Chondrocyte (in vitro differentiated cells): ENCODE results near the gene KIRREL3. TPM values are rescaled to one million over a fixed set of nuclear protein-coding genes. Genes with fewer than 3 reads are reported as not detected.

Experiments
- DNase-seq: peaks from one replicate; pipeline ENCODE4 v3.0.0; 2021; ENCODE audit warnings: mixed read lengths, low spot score
- H3K27ac Mint-ChIP-seq: one replicate; pipeline ENCODE4 v1.8.0; 2021; ENCODE audit warnings: mild to moderate bottlenecking, moderate library complexity, mixed read lengths; ENCODE audit not compliant: unreplicated experiment
- H3K27me3 Mint-ChIP-seq: 2 replicates; pipeline ENCODE4 v1.8.0; 2021; ENCODE audit warnings: low read depth, mixed read lengths
- H3K36me3 Mint-ChIP-seq: 2 replicates; pipeline ENCODE4 v1.8.0; 2021; ENCODE audit warnings: low read depth, mixed read lengths
- H3K4me1 Mint-ChIP-seq: 2 replicates; pipeline ENCODE4 v1.8.0; 2021; ENCODE audit warnings: low read depth, mild to moderate bottlenecking, mixed read lengths
- H3K4me3 Mint-ChIP-seq: one replicate; pipeline ENCODE4 v1.8.0; 2021; ENCODE audit warnings: mild to moderate bottlenecking, moderate library complexity, mixed read lengths; ENCODE audit not compliant: unreplicated experiment
- H3K9me3 Mint-ChIP-seq: 2 replicates; pipeline ENCODE4 v1.8.0; 2021; ENCODE audit warnings: low read depth, mixed read lengths
- CTCF ChIP-seq: fragments of 200-600 bp; sonication (generic); IDR thresholded peaks from 2 replicates; pipeline ENCODE4 v1.5.0; 2021; ENCODE audit warnings: antibody characterized with exemption, mild to moderate bottlenecking, moderate library complexity
- total RNA-seq: library from RNA; stranded (reverse); gene quantifications from 3 replicates; pipeline ENCODE4 v1.2.1, GENCODE V29; 2021

Gene KIRREL3
- total RNA-seq, 1 donor from 2014 or later, result 1.2 TPM

GRCh38 chr11:126588630-126589491 lies 411.7 kb downstream of the KIRREL3 start:
- Mint-ChIP-seq H3K4me3 (no peak overlapping the region), H3K9me3 (no peaks in the 10 kb centered on the region), H3K27me3 (no peaks in the 10 kb centered on the region), H3K4me1 (peaks cover 9% of the 10 kb centered on the region), H3K36me3 (no peaks in the 10 kb centered on the region), H3K27ac (no peak overlapping the region)
- DNase-seq, result no peak
- TF ChIP-seq CTCF, result no peak

- no peaks in the 10 kb centered on the region for H3K27me3 Mint-ChIP-seq
- H3K27ac Mint-ChIP-seq, result no peak overlapping the region
- H3K4me1 Mint-ChIP-seq, result peaks cover 5% of the 10 kb centered on the region
- no peak overlapping the region for H3K4me3 Mint-ChIP-seq
- no peaks in the 10 kb centered on the region for H3K36me3 Mint-ChIP-seq
- H3K9me3 Mint-ChIP-seq, result no peaks in the 10 kb centered on the region
- TF ChIP-seq CTCF, result no peak
- no peak for DNase-seq
Measured at GRCh38 chr11:126587541-126587940, 413.0 kb downstream of the KIRREL3 start.

- no peaks in the 10 kb centered on the region for H3K9me3 Mint-ChIP-seq
- H3K27ac Mint-ChIP-seq, result no peak overlapping the region
- H3K36me3 Mint-ChIP-seq, result no peaks in the 10 kb centered on the region
- H3K4me3 Mint-ChIP-seq, result no peak overlapping the region
- H3K4me1 Mint-ChIP-seq, result peaks cover 2% of the 10 kb centered on the region
- no peak for TF ChIP-seq CTCF
- no peak for DNase-seq
- no peaks in the 10 kb centered on the region for H3K27me3 Mint-ChIP-seq
Measured at GRCh38 chr11:126585774-126586491, 414.6 kb downstream of the KIRREL3 start.

GRCh38 chr11:126585388-126585773 lies 415.2 kb downstream of the KIRREL3 start:
- Mint-ChIP-seq H3K27me3 (no peaks in the 10 kb centered on the region), H3K27ac (no peak overlapping the region), H3K4me1 (peaks cover 2% of the 10 kb centered on the region), H3K9me3 (no peaks in the 10 kb centered on the region), H3K36me3 (no peaks in the 10 kb centered on the region), H3K4me3 (no peak overlapping the region)
- DNase-seq, result no peak
- no peak for TF ChIP-seq CTCF

- no peak for DNase-seq
- Mint-ChIP-seq H3K27me3 (no peaks in the 10 kb centered on the region), H3K4me3 (no peak overlapping the region), H3K27ac (no peak overlapping the region), H3K4me1 (peaks cover 2% of the 10 kb centered on the region), H3K36me3 (no peaks in the 10 kb centered on the region), H3K9me3 (no peaks in the 10 kb centered on the region)
- no peak for TF ChIP-seq CTCF
Measured at GRCh38 chr11:126583594-126584427, 416.8 kb downstream of the KIRREL3 start.
